GM18511 (cell line): ENCODE results near the gene OAT.
A peak's percentile ranks its signal among the peaks of the same experiment; 100 is the strongest.

ENCODE experiments used
- ATAC-seq: cut with Tn5 transposase; IDR thresholded peaks from one replicate; pipeline ENCODE4 v1.9.1; 2021; ENCODE audit warnings: mild to moderate bottlenecking, moderate library complexity; ENCODE audit not compliant: unreplicated experiment

The OAT gene

DNA sequence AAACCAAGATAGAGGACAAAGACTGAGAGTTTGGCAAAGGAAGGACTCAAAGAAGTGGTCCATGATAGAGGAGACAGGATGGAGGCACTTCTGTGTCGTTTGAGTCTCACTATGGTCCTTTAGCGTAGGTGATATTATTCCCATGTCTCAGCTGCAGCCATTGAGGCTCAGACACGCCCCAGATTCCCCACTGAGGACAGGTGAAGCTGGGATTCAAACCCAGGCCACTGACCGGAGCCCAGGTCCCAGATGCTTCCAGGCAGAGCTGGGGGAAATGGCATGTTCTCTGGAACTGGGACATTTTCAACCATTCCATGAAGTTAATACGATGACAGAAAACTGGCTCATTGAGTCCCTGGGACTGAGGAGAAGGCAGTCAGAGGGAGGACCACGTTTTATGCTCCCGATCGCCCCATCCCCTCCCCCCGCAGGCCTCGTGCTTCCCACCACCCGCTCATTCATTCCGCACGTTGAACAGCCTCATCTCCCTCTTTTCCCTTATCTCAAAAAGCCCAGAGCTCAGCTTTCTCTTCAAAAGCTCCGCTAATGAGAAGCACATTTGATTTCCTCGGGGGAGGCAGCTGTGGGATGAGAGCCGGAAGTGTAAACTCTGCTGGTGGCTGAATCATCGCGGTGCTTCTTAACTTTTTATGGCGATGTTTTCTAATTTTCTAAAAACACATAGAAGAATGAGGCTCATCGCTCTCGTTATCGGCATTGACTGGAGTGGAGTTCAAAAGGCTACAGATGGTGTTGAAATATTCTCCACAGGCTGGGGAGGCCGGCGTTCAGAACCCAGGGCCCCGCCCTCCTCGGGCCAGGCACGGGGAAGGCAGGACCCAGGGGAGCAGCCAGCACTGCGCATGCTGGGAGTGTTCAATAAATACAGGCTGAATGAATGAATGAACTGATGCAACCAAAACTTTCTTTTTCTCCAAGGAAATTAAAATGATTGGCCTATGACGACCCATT lies 64.0 kb downstream of the OAT start:
- peak; percentile 97 for ATAC-seq

DNA sequence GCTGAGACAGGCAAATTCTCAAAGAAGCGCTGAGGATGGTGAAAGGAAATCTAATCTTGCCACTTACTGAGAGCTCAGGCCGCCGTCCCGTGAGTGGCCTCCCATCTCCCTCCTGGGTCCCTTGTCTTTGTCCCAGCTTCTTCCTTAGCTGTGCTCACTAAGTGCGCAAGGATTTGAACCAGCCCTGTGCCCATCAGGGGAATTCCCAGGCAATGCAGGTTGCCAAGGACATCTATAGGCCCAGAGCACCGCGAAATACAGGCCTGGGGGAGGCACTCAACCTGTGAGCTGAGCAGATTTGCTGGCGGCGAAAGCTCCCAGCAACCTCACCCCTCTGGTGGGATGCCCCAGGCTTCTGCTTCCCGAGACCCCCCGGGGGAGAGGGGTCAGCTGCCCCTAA lies 64.8 kb downstream of the OAT start:
- ATAC-seq, result no peak

DNA sequence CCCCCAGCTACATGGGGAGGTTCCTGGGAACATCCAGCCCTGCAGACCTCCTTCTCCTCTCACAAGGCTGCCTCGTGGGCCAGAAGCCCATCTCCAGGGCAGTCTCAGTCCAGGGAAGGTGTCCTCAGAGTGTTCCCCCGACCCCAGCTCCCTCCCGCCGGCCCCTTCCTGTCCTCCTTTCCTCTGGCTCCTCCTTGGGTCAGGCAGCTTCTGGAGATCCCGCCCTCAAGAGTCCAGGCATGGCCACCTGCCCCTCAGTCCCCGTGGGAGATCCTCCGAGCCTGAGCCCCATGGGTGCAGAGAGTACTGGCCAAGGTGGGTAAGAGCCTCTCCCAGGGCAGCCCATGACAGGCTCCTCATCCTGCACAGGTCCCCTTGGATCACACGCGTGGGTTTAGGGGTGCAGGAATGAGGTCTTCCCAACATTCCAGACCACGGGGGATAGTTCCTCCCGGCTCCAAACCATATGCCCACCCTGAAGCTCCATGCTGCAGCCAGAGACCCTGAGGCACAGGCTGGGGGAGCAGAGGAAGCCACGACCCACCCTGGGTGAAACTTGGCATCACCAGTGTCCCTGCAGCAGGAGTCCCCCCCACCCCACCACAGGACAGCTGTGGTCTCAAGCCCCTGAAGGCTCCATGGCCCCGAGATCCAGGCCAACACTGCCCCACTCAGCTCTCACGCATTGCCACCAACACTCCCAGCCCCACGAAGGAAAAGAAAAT lies 65.5 kb downstream of the OAT start:
- ATAC-seq, result no peak

DNA sequence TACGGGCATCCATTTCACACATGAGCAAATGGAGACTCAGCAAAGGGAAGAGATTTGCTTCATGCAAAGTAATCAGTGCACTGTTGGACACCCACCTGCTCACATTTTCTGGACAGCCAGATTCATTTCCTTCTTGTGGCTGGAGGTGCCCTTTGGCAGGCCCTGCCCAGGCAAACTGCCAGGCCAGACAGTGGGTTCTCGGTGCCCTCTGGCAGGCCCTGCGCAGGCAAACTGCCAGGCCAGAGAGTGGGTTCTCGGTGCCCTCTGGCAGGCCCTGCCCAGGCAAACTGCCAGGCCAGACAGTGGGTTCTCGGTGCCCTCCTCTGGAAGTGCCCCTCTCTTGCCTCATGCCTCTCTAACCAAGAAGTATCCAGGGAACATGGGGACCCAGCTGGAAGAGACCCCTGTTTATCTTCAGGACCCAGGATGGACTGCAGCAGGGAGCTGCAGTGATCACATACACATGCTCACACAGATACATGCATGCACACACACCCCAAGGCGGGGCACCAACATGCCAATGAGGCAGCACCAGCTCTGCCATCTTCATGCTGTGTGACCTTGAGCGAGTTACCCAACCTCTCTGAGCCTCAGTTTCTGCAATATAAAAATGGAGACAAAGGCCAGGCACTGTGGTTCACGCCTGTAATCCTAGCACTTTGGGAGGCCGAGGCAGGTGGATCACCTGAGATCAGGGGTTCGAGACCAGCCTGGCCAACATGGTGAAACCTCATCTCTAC lies 67.1 kb downstream of the OAT start:
- ATAC-seq, result no peak

DNA sequence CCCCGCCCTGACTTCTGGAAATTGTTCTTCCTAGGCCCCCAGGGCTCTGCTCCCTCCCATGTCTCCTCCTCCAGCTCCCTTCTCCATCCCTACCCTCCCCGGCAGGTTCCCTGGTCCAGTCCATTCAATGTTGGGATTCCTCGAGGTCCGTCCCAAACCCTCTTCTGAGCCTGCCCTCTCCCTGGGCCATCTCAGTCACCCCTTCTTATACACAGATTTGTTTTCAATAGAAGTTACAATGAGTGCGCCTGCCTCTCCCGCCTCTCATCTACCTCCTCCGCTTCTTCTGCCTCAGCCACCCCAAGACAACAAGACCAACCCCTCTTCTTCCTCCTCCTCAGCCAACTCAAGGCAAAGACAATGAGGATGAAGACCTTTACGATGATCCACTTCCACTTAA lies 67.9 kb downstream of the OAT start:
- ATAC-seq, result no peak

DNA sequence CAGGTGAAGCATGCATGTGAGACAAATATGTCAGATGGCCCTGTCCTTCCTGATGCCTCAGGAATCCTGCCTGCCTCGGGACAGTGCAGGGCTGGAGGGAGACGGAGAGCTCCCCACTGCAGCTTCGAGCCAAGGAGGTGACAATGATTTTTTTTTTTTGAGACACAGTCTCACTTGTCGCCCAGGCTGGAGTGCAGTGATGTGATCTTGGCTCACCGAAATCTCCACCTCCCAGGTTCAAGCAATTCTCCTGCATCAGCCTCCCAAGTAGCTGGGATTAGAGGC lies 68.8 kb downstream of the OAT start:
- ATAC-seq, result no peak

DNA sequence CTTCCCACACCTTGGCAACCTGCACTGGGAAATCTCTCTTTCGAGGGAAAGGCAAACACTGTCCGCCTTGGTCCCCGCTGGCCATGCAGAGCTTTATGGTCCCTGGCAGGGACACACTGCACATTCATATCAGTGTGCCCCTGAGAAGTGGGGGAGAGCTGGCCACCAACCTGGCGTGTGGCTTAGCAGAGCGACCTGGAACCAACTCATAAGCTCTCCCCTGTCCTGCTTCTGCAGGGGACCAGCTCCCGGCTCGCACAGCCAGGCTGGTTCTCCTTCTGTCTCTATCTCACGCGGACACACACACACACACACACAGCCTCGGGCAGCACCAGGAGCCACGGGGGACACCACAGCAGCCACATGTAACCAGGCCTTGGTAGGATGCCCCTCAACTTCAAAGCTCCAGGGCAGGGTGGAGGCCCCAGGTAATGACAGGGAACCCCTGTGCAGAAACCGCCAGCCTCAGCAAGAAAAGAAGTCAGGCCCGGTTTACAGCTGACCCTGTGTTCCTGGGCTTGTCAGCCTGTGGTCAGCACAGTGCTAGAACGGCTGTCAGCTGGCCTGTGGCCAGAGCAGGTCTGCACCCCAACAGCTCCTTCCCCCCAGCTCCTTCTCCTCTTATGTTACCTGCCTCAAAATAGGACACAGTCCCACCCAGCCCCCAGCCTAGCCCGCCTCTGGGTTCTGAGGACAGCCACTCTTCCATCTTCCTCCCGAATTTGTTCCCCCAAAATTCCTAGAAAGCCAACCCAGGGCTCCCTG lies 69.3 kb downstream of the OAT start:
- ATAC-seq, result no peak

DNA sequence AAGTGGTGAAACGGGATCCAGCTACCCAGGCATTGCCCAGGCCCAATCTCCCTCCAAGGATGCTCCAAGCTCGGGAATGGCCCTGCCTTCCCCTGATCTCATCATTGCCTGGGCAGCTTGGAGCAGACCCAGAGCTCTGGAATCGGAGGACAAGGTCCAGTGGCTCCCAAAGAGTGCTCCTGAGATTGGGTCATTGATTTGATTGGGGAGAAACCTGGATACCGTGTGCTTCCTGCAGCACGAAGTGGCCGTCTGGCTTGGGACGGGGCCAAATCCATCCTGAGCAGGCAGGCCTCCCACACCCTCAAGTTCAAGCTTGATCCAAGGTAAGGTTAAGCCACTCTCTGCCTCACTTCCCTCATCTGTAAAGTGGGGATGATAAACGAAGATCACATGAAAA lies 69.9 kb downstream of the OAT start:
- no peak for ATAC-seq

DNA sequence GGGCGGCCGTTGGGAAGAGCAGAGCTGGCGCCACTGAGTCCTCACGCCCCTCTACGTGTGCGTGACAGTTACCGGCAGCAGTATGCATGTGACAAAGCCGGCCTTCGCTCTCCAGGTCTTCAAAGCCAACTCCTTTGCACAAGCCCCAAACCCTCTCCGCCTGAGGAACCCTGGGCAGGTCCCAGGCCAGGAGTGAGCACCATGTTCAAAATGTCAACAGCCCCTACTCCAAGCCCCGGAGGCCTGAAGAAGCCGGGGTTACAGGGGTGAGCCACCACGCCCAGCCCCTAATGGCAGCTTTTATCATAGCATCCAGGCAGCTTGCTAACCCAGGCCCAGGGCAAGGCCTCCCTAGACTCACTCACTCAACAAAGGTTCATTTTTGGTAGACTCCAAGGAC lies 70.8 kb downstream of the OAT start:
- ATAC-seq, result no peak
